Endothelial cell of umbilical vein (primary cell): ENCODE data around the gene DBNL. TPM values are rescaled to one million over a fixed set of nuclear protein-coding genes. Genes with fewer than 3 reads are reported as not detected.
A peak's percentile ranks its signal among the peaks of the same experiment; 100 is the strongest.
"Not testable (repeated sequence)": the region's sequence is repeated elsewhere in the genome, so short reads cannot be mapped to it uniquely, and the experiment has no call there.

Experiments
- BruUV-seq: library from RNA; stranded (reverse); fragments of 400-500 nt; replicated peaks from 2 replicates; lab custom pipeline; 2021; lab: Mats Ljungman, UMichigan
- CTCF ChIA-PET: fragments of 300-600, 350-600 bp; sonication (Branson Sonifier 250); formaldehyde crosslinking; loops from one replicate; lab custom pipeline; 2021; ENCODE audit warnings: antibody characterized with exemption, inconsistent platforms; lab: Charles Lee
- POLR2A ChIA-PET: fragments of 300-600, 350-600 bp; sonication (Branson Sonifier 250); formaldehyde crosslinking; loops from one replicate; lab custom pipeline; 2021; ENCODE audit warnings: antibody characterized with exemption, inconsistent platforms; lab: Charles Lee
- DNase-seq: peaks from one replicate; pipeline ENCODE4 v3.0.0-alpha.2; 2011; ENCODE audit warnings: low read depth, low spot score
- FAIRE-seq: peaks from 2 replicates; lab custom pipeline; 2011; peaks lifted over from hg19 to GRCh38; lab: Jason Lieb, UNC
- H2AFZ ChIP-seq: 2 replicates; pipeline ENCODE4 v1.6.0; 2012; ENCODE audit warnings: low read depth, low read length, control low read depth, inconsistent platforms
- H3K27ac ChIP-seq: 2 replicates; pipeline ENCODE4 v1.5.1; 2011; ENCODE audit warnings: low read depth, mild to moderate bottlenecking, control low read depth, low read length, moderate library complexity; ENCODE audit not compliant: insufficient read depth
- H3K27me3 ChIP-seq, 2 experiments: 2 replicates each; pipeline versions ENCODE4 v1.6.0 to v1.6.1; 2011; ENCODE audit warnings: low read length in 2 of 2, mixed read lengths in 1 of 2; ENCODE audit not compliant: control insufficient read depth in 2 of 2, insufficient read depth in 2 of 2
- H3K36me3 ChIP-seq, 2 experiments: 2 replicates in 1 of 2; 3 replicates in 1 of 2; pipeline ENCODE4 v1.5.1; 2011; ENCODE audit warnings: low read length in 2 of 2, mild to moderate bottlenecking in 1 of 2, moderate library complexity in 1 of 2; ENCODE audit not compliant: control insufficient read depth in 2 of 2, insufficient read depth in 2 of 2; ENCODE audit errors: extremely low read depth in 1 of 2
- H3K4me1 ChIP-seq: 3 replicates; pipeline ENCODE4 v1.5.1; 2011; ENCODE audit warnings: mild to moderate bottlenecking, low read length; ENCODE audit not compliant: control insufficient read depth, insufficient read depth; ENCODE audit errors: extremely low read depth
- H3K4me2 ChIP-seq: 2 replicates; pipeline ENCODE4 v1.6.1; 2011; ENCODE audit warnings: low read length, control low read depth, mixed read lengths; ENCODE audit not compliant: insufficient read depth
- H3K4me3 ChIP-seq, 3 experiments: fragments of 200-600 bp in 1 of 3; sonication (generic), shearing (Covaris generic) in 1 of 3; replicated peaks in 1 of 3; 2 replicates each; pipeline ENCODE4 v1.5.1; 2011 to 2016; ENCODE audit warnings: control low read depth in 3 of 3, low read length in 3 of 3, mild to moderate bottlenecking in 2 of 3, inconsistent platforms in 1 of 3, low read depth in 1 of 3, moderate library complexity in 1 of 3; ENCODE audit not compliant: insufficient read depth in 1 of 3
- H3K79me2 ChIP-seq: 2 replicates; pipeline ENCODE4 v1.6.0; 2012; ENCODE audit warnings: low read length, inconsistent platforms; ENCODE audit not compliant: control insufficient read depth, insufficient read depth
- H3K9ac ChIP-seq: replicated peaks from 2 replicates; pipeline ENCODE3; 2011; ENCODE audit warnings: low read length, control low read depth; ENCODE audit not compliant: insufficient read depth; ENCODE audit errors: extremely low read depth
- H3K9me1 ChIP-seq: replicated peaks from 3 replicates; pipeline ENCODE4 v1.6.0; 2011; ENCODE audit warnings: mild to moderate bottlenecking, low read length; ENCODE audit not compliant: control insufficient read depth, insufficient read depth; ENCODE audit errors: extremely low read depth
- H3K9me3 ChIP-seq: replicated peaks from 2 replicates; pipeline ENCODE4 v1.5.1; 2012; ENCODE audit warnings: low read length, inconsistent platforms; ENCODE audit not compliant: control insufficient read depth, insufficient read depth
- H4K20me1 ChIP-seq: replicated peaks from 2 replicates; pipeline ENCODE3; 2011; ENCODE audit warnings: mild to moderate bottlenecking, low read length; ENCODE audit not compliant: control insufficient read depth, insufficient read depth; ENCODE audit errors: extremely low read depth
- dilution Hi-C: fragments of 300-500 bp; cut with MboI; formaldehyde crosslinking; loops from one replicate; pipeline ENCODE4 v1.15.0; 2019; ENCODE audit warnings: low sequenced_read_pairs; ENCODE audit not compliant: extremely low pct_ligation_motif_present
- intact Hi-C: fragments of 100-400 bp; cut with micrococcal nuclease; formaldehyde crosslinking; loops from one replicate; pipeline ENCODE4 v1.10.0; 2022
- polyA plus RNA-seq, 4 experiments: library from polyadenylated mRNA; depleted of rRNA in 3 of 4; stranded (reverse) in 3 of 4; unstranded in 1 of 4; fragments of >200 nt; gene quantifications; 2 replicates each; pipeline versions ENCODE4 v1.2.1 to v1.2.3, GENCODE V29; 2011 to 2012; ENCODE audit warnings: missing spikeins in 1 of 4
- total RNA-seq: library from RNA; stranded (reverse); gene quantifications from 2 replicates; pipeline ENCODE4 v1.2.3, GENCODE V29; 2021
- TF ChIP-seq, protein P1 (sequence below), 2 donors: IDR thresholded peaks; 1 replicate in 1 of 2; 2 replicates in 1 of 2; pipeline ENCODE4 v1.5.1; 2011; ENCODE audit warnings: low read length in 2 of 2, mild to moderate bottlenecking in 2 of 2, moderate library complexity in 2 of 2, control low read depth in 1 of 2, inconsistent platforms in 1 of 2, low read depth in 1 of 2; ENCODE audit not compliant: insufficient read depth in 1 of 2; ENCODE audit errors: extremely low read depth in 1 of 2
- TF ChIP-seq, protein P2 (sequence below): IDR thresholded peaks from 2 replicates; pipeline ENCODE4 v1.6.1; 2011; ENCODE audit not compliant: insufficient read depth, insufficient read length

Gene DBNL
- total and polyA plus RNA-seq, 2 donors (not counting 3 experiments of a cell fraction or from before 2014, with no cell fraction given), result 94.0 to 123 TPM

DNA sequence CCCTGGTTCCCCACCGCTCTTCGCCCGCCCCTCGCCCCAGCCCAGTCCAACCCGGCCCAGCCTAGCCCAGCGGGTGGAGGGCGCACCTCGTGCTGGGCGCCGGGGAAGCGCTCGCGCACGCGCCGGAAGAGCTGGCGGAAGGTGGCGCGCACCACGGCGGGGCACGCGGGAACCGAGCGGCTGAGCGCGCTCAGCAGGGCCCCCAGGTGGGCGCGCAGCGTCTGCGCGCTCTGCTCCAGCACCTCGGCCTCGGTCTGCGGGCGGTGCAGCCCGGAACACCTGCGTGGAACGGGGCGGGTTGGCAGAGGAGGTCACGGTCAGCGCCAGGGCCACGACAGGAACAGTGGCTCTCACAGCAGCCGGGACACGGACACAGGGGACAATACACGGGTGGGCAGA lies 4.0 kb upstream of the DBNL start:
- H3K9ac ChIP-seq, BruUV-seq, H3K4me3 ChIP-seq, H3K27me3 ChIP-seq, H3K27ac ChIP-seq, H3K36me3 ChIP-seq, FAIRE-seq, H3K4me2 ChIP-seq, H4K20me1 ChIP-seq, POLR2A ChIA-PET, CTCF ChIA-PET, intact Hi-C loops, DNase-seq, dilution Hi-C loops, H3K9me1 ChIP-seq, H3K79me2 ChIP-seq, H3K9me3 ChIP-seq, H3K4me1 ChIP-seq: not testable (repeated sequence)
- TF ChIP-seq, protein P1, sequence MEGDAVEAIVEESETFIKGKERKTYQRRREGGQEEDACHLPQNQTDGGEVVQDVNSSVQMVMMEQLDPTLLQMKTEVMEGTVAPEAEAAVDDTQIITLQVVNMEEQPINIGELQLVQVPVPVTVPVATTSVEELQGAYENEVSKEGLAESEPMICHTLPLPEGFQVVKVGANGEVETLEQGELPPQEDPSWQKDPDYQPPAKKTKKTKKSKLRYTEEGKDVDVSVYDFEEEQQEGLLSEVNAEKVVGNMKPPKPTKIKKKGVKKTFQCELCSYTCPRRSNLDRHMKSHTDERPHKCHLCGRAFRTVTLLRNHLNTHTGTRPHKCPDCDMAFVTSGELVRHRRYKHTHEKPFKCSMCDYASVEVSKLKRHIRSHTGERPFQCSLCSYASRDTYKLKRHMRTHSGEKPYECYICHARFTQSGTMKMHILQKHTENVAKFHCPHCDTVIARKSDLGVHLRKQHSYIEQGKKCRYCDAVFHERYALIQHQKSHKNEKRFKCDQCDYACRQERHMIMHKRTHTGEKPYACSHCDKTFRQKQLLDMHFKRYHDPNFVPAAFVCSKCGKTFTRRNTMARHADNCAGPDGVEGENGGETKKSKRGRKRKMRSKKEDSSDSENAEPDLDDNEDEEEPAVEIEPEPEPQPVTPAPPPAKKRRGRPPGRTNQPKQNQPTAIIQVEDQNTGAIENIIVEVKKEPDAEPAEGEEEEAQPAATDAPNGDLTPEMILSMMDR (IDR thresholded peaks at IDR 0.05; ENCODE audit: extremely low read depth in 1 of 2, insufficient read depth in 1 of 2, low read depth in 1 of 2, low read length in 2 of 2), result peak in 1 of 2 donors; percentile 20
- peak overlapping the region; percentile 81 for H2AFZ ChIP-seq

DNA sequence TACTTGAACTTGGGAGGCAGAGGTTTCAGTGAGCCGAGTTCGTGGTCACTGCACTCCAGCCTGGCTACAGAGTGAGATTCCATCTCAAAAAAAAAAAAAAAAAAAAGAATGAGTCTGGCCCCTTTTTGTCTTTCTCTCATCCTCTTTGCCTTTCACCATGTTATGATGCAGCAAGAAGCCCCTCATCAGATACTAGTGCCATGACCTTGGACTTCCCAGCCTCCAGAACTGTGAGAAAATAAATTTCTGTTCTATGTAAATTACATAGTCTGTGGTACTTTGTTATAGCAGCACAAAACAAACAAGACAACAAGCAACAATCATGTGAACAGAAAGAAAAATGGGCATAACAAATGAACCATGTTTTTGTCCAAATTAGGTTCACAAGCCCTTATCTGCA lies 2.3 kb upstream of the DBNL start:
- Histone ChIP-seq H3K27ac (no peak overlapping the region), H3K9me1 (no peaks in the 10 kb centered on the region), H3K79me2 (peaks cover 27% of the 10 kb centered on the region), H3K36me3 (peaks cover 0 to 2% of the 10 kb centered on the region in 2 experiments), H2AFZ (no peak overlapping the region), H3K4me2 (no peak overlapping the region), H3K4me1 (peaks cover 15% of the 10 kb centered on the region), H3K9ac (no peak overlapping the region), H4K20me1 (no peaks in the 10 kb centered on the region), H3K4me3 (no peak overlapping the region), H3K27me3 (no peaks in the 10 kb centered on the region), H3K9me3 (no peaks in the 10 kb centered on the region)
- FAIRE-seq (no peak), DNase-seq (no peak)
- ChIA-PET CTCF (no interaction called here), POLR2A (no interaction called here)
- intact Hi-C loops (no loop called here), dilution Hi-C loops (no loop called here)
- TF ChIP-seq, protein P2, sequence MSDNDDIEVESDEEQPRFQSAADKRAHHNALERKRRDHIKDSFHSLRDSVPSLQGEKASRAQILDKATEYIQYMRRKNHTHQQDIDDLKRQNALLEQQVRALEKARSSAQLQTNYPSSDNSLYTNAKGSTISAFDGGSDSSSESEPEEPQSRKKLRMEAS, result no peak
- TF ChIP-seq, protein P1 (IDR thresholded peaks at IDR 0.05; ENCODE audit: extremely low read depth in 1 of 2, insufficient read depth in 1 of 2, low read depth in 1 of 2, low read length in 2 of 2), result no peak
- BruUV-seq, result no TSS peak
